Natural killer cell treated with Interleukin-12 subunit alpha and Interleukin-12 subunit beta and Interleukin-15 and Interleukin-18, amount 100 ng/mL, for 72 hours (primary cell): ENCODE data around the gene GTF2H2C. TPM values are rescaled to one million over a fixed set of nuclear protein-coding genes. Genes with fewer than 3 reads are reported as not detected.
"Not testable (repeated sequence)": the region's sequence is repeated elsewhere in the genome, so short reads cannot be mapped to it uniquely, and the experiment has no call there.

ENCODE experiments used
- ATAC-seq, 2 donors: fragments of 150-1000 bp; cut with Tn5 transposase in 1 of 2; sonication (Bioruptor Pico), chemical (Tn5 transposase) in 1 of 2; 2 replicates each; pipeline ENCODE4 v1.10.0; 2021
- DNase-seq: peaks from one replicate; pipeline ENCODE4 v3.0.0; 2022; ENCODE audit warnings: low spot score
- H3K27ac Mint-ChIP-seq, 2 donors: 1 replicate in 1 of 2; 2 replicates in 1 of 2; pipeline ENCODE4 v1.8.0; 2022; ENCODE audit warnings: mixed read lengths in 2 of 2, mild to moderate bottlenecking in 1 of 2, moderate library complexity in 1 of 2
- H3K27me3 Mint-ChIP-seq, 2 donors: 1 replicate in 1 of 2; 2 replicates in 1 of 2; pipeline ENCODE4 v1.8.0; 2022; ENCODE audit warnings: mixed read lengths in 2 of 2
- H3K36me3 Mint-ChIP-seq: one replicate; pipeline ENCODE4 v1.8.0; 2022; ENCODE audit warnings: mixed read lengths
- H3K4me1 Mint-ChIP-seq, 2 donors: 1 replicate in 1 of 2; 2 replicates in 1 of 2; pipeline ENCODE4 v1.8.0; 2022; ENCODE audit warnings: low read depth in 2 of 2, mixed read lengths in 2 of 2, mild to moderate bottlenecking in 1 of 2
- H3K4me3 Mint-ChIP-seq: one replicate; pipeline ENCODE4 v1.8.0; 2022; ENCODE audit warnings: mixed read lengths
- H3K9me3 Mint-ChIP-seq: 2 replicates; pipeline ENCODE4 v1.8.0; 2022; ENCODE audit warnings: mixed read lengths
- total RNA-seq, 2 donors: library from RNA; stranded (reverse); gene quantifications; one replicate each; pipeline ENCODE4 v1.2.3, GENCODE V29; 2022

Gene GTF2H2C
- total RNA-seq, 2 donors from 2014 or later, result 37.2 to 54.2 TPM

GRCh38 chr5:69608861-69609496 is 49.0 kb downstream of the GTF2H2C start:
- not testable (repeated sequence) for H3K36me3 Mint-ChIP-seq, H3K4me3 Mint-ChIP-seq, DNase-seq, H3K4me1 Mint-ChIP-seq, H3K9me3 Mint-ChIP-seq, H3K27ac Mint-ChIP-seq, ATAC-seq, H3K27me3 Mint-ChIP-seq

- H3K9me3 Mint-ChIP-seq, ATAC-seq, H3K4me3 Mint-ChIP-seq, DNase-seq, H3K36me3 Mint-ChIP-seq, H3K4me1 Mint-ChIP-seq, H3K27me3 Mint-ChIP-seq, H3K27ac Mint-ChIP-seq: not testable (repeated sequence)
These were observed 54.9 kb downstream of the GTF2H2C start for GRCh38 chr5:69614843-69615242.

DNA sequence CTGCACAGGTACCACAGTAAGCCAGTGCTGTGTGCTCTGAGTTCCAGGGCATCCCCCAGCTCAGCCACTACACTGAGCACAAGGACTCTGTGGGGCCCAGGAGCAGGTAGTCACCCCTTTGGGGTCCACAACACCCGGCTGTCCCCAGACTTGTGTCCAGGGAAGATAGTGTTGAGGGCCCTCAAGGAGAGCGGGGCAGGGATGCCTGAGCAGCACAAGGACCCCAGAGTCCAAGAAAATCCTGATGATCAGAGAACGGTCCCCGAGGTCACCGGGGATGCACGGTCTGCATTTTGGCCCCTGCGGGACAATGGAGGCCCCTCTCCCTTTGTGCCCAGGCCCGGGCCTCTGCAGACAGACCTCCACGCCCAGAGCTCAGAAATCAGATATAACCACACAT is 71.9 kb downstream of the GTF2H2C start:
- not testable (repeated sequence) for H3K27me3 Mint-ChIP-seq, ATAC-seq, H3K36me3 Mint-ChIP-seq, H3K4me3 Mint-ChIP-seq, H3K27ac Mint-ChIP-seq, H3K4me1 Mint-ChIP-seq, H3K9me3 Mint-ChIP-seq
- peak; percentile 8 for DNase-seq

Other genes with a start within 250 kb of the GTF2H2C start
- 10 to 100 TPM; 10.4 to 14.3 TPM for gene CCDC125, start 227.4 kb upstream of the GTF2H2C start, total RNA-seq
- 10 to 100 TPM; 40.5 to 41.4 TPM for gene AK6, start 190.7 kb upstream of the GTF2H2C start, total RNA-seq
- 10 to 100 TPM; 38.9 to 51.0 TPM for gene TAF9, start 190.7 kb upstream of the GTF2H2C start, total RNA-seq
- gene RAD17, start 190.4 kb upstream of the GTF2H2C start, total RNA-seq, result 10 to 100 TPM; 22.1 to 24.1 TPM
- under 1 TPM; 0.14 to 0.56 TPM for gene MARVELD2, start 145.1 kb upstream of the GTF2H2C start, total RNA-seq
- gene OCLN, start 67.4 kb upstream of the GTF2H2C start, total RNA-seq, result under 1 TPM; 0.48 to 0.67 TPM